Ectodermal cell (in vitro differentiated cells): ENCODE measurements around the gene ZYX. TPM values are rescaled to one million over a fixed set of nuclear protein-coding genes. Genes with fewer than 3 reads are reported as not detected.
A peak's percentile ranks its signal among the peaks of the same experiment; 100 is the strongest.

Source experiments
- H3K27ac ChIP-seq: 2 replicates; pipeline ENCODE4 v1.7.0; 2013; ENCODE audit warnings: mild to moderate bottlenecking, low read depth, low read length; ENCODE audit not compliant: insufficient read depth, poor library complexity, severe bottlenecking
- H3K27me3 ChIP-seq: 2 replicates; pipeline ENCODE4 v1.7.0; 2013; ENCODE audit warnings: mild to moderate bottlenecking, low read length; ENCODE audit not compliant: insufficient read depth, control insufficient read depth, poor library complexity, severe bottlenecking
- H3K36me3 ChIP-seq: one replicate; pipeline ENCODE4 v1.7.0; 2013; ENCODE audit warnings: low read length; ENCODE audit not compliant: control insufficient read depth, insufficient read depth
- H3K4me1 ChIP-seq: one replicate; pipeline ENCODE4 v1.7.0; 2013; ENCODE audit warnings: low read length; ENCODE audit not compliant: control insufficient read depth, insufficient read depth
- H3K4me3 ChIP-seq: 2 replicates; pipeline ENCODE4 v1.7.0; 2013; ENCODE audit warnings: low read depth, low read length, control low read depth; ENCODE audit not compliant: insufficient read depth
- H3K9me3 ChIP-seq: 2 replicates; pipeline ENCODE4 v1.7.0; 2013; ENCODE audit warnings: mild to moderate bottlenecking, low read length, moderate library complexity; ENCODE audit not compliant: control insufficient read depth
- WGBS, 2 experiments: methylation state at CpG; one replicate each; pipeline ENCODE4 v1.1.7; 2013; ENCODE audit warnings: missing lambda C conversion rate in 2 of 2; 5-methylcytosine and 5-hydroxymethylcytosine counted together
- polyA plus RNA-seq, 4 experiments: library from polyadenylated mRNA; stranded (reverse); fragments of 50-300 nt; gene quantifications; one replicate each; pipeline ENCODE4 v1.2.3, GENCODE V29; 2013

Gene ZYX
- polyA plus RNA-seq (2013, experiment 1 of 4), result 115 TPM
- polyA plus RNA-seq (2013, experiment 2 of 4), result 138 TPM
- polyA plus RNA-seq (2013, experiment 3 of 4), result 94.3 TPM
- 103 TPM for polyA plus RNA-seq (2013, experiment 4 of 4)

DNA sequence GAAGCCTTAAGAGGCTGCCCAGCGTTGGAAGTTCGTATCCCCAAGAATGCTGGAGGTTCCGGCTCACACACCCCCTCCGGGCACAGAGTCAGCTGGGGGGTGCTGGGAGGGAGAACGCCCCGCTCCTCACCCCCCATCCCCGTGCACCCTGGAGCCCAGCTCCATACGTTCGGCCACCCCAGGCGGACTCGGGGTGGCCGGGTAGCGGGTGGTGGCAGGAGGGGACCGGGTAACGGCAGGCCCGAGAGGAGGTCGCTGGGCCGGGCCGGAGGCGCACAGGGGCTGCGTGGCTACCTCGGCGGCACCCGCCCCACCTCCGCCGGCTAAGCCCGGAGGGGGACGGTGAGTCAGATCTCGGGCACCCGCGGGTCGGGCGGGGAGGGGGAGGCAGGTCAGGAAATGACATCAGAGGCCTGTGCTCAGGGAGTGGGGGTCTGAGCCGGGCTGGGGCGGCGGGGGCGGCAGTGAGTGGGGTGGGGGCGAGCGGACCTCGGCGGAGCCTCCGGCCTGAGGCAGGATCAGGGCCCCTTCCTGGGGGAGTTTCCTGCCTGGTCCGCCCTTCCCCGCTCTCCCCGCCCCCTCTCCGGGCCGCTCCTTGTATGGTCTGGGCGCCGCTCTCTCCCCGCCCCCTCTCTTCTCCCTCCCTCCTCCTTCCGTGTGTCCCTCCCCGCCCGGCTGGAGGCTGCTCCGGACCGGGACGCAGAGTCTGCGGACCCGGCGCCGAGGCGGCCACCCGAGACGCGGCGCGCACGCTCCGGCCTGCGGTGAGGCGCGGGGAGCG lies at the start of gene ZYX:
Gene ZYX, plus strand, starts transcription at position 700 of the 781 bp plus-strand sequence. CDS start 227 bp downstream, outside the sequence.
- Histone ChIP-seq H3K4me1 (peaks cover 25% of the 10 kb centered on the region), H3K9me3 (no peaks in the 10 kb centered on the region), H3K27ac (peak within 1 kb of the TSS; percentile 93), H3K36me3 (no peaks in the 10 kb centered on the region), H3K27me3 (no peaks in the 10 kb centered on the region), H3K4me3 (peak within 1 kb of the TSS; percentile 70)
- WGBS, 2 experiments, result 0 to 1% methylated on average over 72 of the region's 72 CpGs

DNA sequence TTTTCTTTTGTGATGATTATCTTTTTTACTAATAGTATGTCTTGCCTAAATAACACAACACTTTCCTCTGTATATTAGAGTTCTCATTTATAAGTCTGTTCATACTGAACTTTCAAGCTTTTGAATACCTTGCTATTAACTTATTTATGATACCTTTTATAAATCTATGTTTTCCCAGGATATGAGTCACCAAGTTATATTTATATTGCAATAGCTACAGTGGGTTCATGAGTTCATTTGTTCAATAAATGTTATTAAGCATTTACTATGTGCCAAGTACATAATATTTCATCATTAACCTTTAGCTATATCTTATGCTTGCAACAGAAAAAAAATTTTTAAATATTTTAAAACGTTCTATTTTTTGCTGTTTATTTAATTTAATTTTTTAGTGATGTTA lies 46.9 kb upstream of the ZYX start:
- WGBS, 2 experiments, result 67% methylated on average over 1 of the region's 1 CpG; no CpG with 5 or more reads in 1 of the 2 experiments
- no peaks in the 10 kb centered on the region for H3K36me3 ChIP-seq

DNA sequence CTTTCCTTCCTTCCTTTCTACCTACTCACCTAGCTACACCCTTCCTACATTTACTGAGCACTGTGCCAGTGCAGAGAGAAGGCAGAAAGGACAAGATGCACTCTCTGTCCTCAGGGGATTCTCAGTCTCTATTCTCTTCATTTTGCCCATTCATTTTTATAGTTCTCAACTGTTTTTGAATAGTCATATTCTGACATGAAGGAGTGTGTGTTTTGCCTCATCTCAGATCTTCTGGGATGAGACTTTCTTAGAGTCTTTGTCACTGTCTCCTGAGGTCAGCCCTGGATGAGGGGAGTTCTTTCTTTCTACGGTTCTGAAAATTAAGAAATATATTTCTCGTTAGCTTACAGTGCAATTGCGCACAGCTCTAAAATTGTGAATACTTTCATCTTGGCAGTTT lies 43.9 kb upstream of the ZYX start:
- Histone ChIP-seq H3K4me1 (no peaks in the 10 kb centered on the region), H3K27ac (no peak overlapping the region), H3K9me3 (no peaks in the 10 kb centered on the region), H3K4me3 (no peak overlapping the region), H3K27me3 (no peaks in the 10 kb centered on the region), H3K36me3 (no peaks in the 10 kb centered on the region)
- 94 to 95% methylated on average over 3 of the region's 3 CpGs for WGBS, 2 experiments

More for the DNA sequence above, 46.9 kb upstream of the ZYX start:
- H3K27me3 ChIP-seq, result no peaks in the 10 kb centered on the region
- no peak overlapping the region for H3K4me3 ChIP-seq
- H3K9me3 ChIP-seq, result no peaks in the 10 kb centered on the region
- no peak overlapping the region for H3K27ac ChIP-seq
- H3K4me1 ChIP-seq, result no peaks in the 10 kb centered on the region

GRCh38 chr7:143341842-143342241 lies 39.3 kb upstream of the ZYX start:
- Histone ChIP-seq H3K9me3 (no peaks in the 10 kb centered on the region), H3K36me3 (no peaks in the 10 kb centered on the region), H3K27me3 (peaks cover 22% of the 10 kb centered on the region), H3K4me3 (no peak overlapping the region), H3K27ac (no peak overlapping the region), H3K4me1 (no peaks in the 10 kb centered on the region)
- WGBS, 2 experiments, result 94 to 96% methylated on average over 8 of the region's 8 CpGs

DNA sequence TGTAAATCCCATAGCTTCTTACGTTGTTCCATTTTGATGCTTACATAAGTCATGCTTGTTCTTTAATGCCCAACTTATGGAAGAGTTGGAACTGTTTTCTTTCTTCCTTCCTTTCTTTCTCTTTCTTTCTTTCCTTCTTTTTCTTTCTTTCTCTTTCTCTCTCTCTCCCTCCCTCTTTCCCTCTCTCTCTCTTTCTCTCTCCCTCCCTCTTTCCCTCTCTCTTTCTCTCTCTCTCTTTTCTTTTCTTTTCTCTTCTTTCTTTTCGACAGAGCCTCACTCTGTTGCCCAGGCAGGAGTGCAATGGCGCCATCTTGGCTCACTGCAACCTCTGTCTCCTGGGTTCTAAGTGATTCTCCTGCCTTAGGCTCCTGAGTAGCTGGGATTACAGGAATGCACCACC lies 37.5 kb upstream of the ZYX start:
- no peak overlapping the region for H3K4me3 ChIP-seq
- H3K27ac ChIP-seq, result no peak overlapping the region
- no peaks in the 10 kb centered on the region for H3K9me3 ChIP-seq
- H3K27me3 ChIP-seq, result peaks cover 23% of the 10 kb centered on the region
- 85 to 88% methylated on average over 3 of the region's 3 CpGs for WGBS, 2 experiments
- H3K4me1 ChIP-seq, result no peaks in the 10 kb centered on the region
- no peaks in the 10 kb centered on the region for H3K36me3 ChIP-seq

GRCh38 chr7:143345428-143345900 lies 35.7 kb upstream of the ZYX start:
- 3 to 4% methylated on average over 35 of the region's 35 CpGs for WGBS, 2 experiments
- Histone ChIP-seq H3K4me1 (no peaks in the 10 kb centered on the region), H3K27me3 (peaks cover 23% of the 10 kb centered on the region), H3K9me3 (no peaks in the 10 kb centered on the region), H3K27ac (no peak overlapping the region), H3K36me3 (no peaks in the 10 kb centered on the region), H3K4me3 (peak overlapping the region; percentile 27)

DNA sequence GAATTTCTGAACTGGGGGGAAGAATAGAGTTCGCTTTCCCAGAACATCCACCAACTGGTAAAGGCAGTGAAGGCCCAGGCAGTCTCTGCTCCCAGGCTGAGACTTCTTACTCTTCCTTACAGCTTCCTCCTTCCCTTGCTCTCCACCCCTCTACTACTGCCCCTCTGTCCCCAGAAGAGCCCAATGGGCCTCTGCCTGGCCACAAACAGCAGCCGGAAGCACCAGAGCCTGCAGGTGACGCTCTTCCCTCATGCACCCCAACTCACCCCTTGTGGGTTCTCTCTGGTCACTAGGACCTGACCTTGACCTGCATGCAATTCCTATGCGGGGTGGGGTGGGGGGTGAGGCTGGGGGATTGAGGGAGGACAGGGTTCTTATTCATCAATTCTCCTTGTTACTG lies 35.1 kb upstream of the ZYX start:
- Histone ChIP-seq H3K4me3 (no peak overlapping the region), H3K27ac (no peak overlapping the region), H3K27me3 (peaks cover 23% of the 10 kb centered on the region), H3K4me1 (no peaks in the 10 kb centered on the region), H3K9me3 (no peaks in the 10 kb centered on the region), H3K36me3 (no peaks in the 10 kb centered on the region)
- WGBS, 2 experiments, result 86 to 89% methylated on average over 4 of the region's 4 CpGs

GRCh38 chr7:143347950-143348349 lies 33.2 kb upstream of the ZYX start:
- 67 to 76% methylated on average over 3 to 5 of the region's 5 CpGs for WGBS, 2 experiments
- no peak overlapping the region for H3K4me3 ChIP-seq
- H3K4me1 ChIP-seq, result peaks cover 11% of the 10 kb centered on the region
- H3K9me3 ChIP-seq, result no peaks in the 10 kb centered on the region
- H3K27me3 ChIP-seq, result peaks cover 23% of the 10 kb centered on the region
- H3K36me3 ChIP-seq, result no peaks in the 10 kb centered on the region
- no peak overlapping the region for H3K27ac ChIP-seq

DNA sequence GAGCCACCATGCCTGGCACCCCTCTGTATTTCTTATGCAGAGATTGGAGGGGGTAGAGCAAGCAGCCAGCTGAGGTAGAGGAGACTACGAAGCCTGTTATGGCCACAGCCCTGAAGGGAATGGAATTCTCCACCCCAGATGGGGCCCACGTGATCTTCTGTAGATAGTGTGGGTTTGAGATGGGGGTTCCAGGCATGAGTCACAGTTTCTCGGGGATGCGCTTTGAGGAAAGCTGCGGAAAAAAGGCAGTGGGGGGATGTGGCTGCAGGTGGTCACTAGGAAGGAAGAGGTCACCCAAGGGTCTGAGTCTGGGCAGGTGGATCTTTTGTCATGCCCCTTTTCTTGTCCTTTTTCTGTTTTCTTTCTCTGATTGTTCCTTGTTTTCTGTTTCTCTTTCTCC lies 30.1 kb upstream of the ZYX start:
- 84 to 85% methylated on average over 5 of the region's 5 CpGs for WGBS, 2 experiments
- Histone ChIP-seq H3K9me3 (no peaks in the 10 kb centered on the region), H3K4me1 (peaks cover 13% of the 10 kb centered on the region), H3K27ac (no peak overlapping the region), H3K27me3 (peaks cover 10% of the 10 kb centered on the region), H3K36me3 (no peaks in the 10 kb centered on the region), H3K4me3 (no peak overlapping the region)

DNA sequence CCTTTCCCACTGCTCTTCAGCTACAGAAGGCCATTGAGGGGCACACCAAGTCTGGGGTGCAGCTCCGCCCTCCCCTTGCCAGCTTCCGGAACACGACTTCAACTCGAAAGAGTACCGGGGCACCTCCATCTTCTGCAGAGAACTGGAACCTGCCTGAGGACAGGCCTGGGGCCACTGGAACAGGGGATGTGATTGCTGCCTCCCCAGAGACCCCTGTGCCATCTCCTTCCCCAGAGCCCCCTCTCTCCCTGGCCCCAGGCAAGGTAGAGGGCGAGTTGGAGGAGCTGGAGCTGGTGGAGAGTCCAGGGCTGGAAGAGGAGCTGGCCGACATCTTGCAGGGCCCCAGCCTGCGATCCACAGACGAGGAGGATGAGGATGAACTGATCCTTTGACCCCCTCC lies 29.6 kb upstream of the ZYX start:
- H3K27me3 ChIP-seq, result peaks cover 5% of the 10 kb centered on the region
- 94 to 95% methylated on average over 9 of the region's 9 CpGs for WGBS, 2 experiments
- no peaks in the 10 kb centered on the region for H3K9me3 ChIP-seq
- H3K4me1 ChIP-seq, result peaks cover 13% of the 10 kb centered on the region
- H3K4me3 ChIP-seq, result no peak overlapping the region
- H3K27ac ChIP-seq, result no peak overlapping the region
- H3K36me3 ChIP-seq, result no peaks in the 10 kb centered on the region
